Activated CD4-positive, alpha-beta T cell treated with anti-CD3 and anti-CD28 coated beads, Interleukin-2, amount 50 U/mL, for 1 hour (primary cell): Measurements from ENCODE around the gene APOB.
A peak's percentile ranks its signal among the peaks of the same experiment; 100 is the strongest.

Source experiments
- DNase-seq: peaks from one replicate; pipeline ENCODE4 v3.0.0-alpha.2; 2020

APOB gene

GRCh38 chr2:20976527-20976926 is 67.3 kb downstream of the APOB start:
- DNase-seq, result no peak

- no peak for DNase-seq
These were observed 70.9 kb downstream of the APOB start for GRCh38 chr2:20972792-20973565.

- DNase-seq, result no peak
These were observed 71.8 kb downstream of the APOB start for GRCh38 chr2:20972110-20972509.

- DNase-seq, result no peak
These were observed 73.8 kb downstream of the APOB start for GRCh38 chr2:20970068-20970467.

GRCh38 chr2:20966061-20966595 is 77.7 kb downstream of the APOB start:
- DNase-seq, result no peak

GRCh38 chr2:20965221-20965620 is 78.7 kb downstream of the APOB start:
- DNase-seq, result no peak

GRCh38 chr2:20963867-20964266 is 80.0 kb downstream of the APOB start:
- DNase-seq, result no peak

- peak; percentile 69 for DNase-seq
These were observed 80.8 kb downstream of the APOB start for GRCh38 chr2:20962939-20963557.

- DNase-seq, result no peak
These were observed 82.0 kb downstream of the APOB start for GRCh38 chr2:20961858-20962257.

GRCh38 chr2:20960003-20960402 is 83.9 kb downstream of the APOB start:
- no peak for DNase-seq

- no peak for DNase-seq
These were observed 84.6 kb downstream of the APOB start for GRCh38 chr2:20959252-20959651.

- DNase-seq, result no peak
These were observed 85.9 kb downstream of the APOB start for GRCh38 chr2:20957788-20958525.

GRCh38 chr2:20955277-20956026 is 88.4 kb downstream of the APOB start:
- DNase-seq, result no peak

- DNase-seq, result no peak
These were observed 90.6 kb downstream of the APOB start for GRCh38 chr2:20953146-20953824.
